CD4-positive, alpha-beta T cell treated with Interleukin-10 for 1 hour (primary cell): Measurements from ENCODE around the gene VWA8.
"Not testable (repeated sequence)": the region's sequence is repeated elsewhere in the genome, so short reads cannot be mapped to it uniquely, and the experiment has no call there.

Experiments used
- DNase-seq: peaks from one replicate; pipeline ENCODE4 v3.0.0-alpha.2; 2020

The VWA8 gene

DNA sequence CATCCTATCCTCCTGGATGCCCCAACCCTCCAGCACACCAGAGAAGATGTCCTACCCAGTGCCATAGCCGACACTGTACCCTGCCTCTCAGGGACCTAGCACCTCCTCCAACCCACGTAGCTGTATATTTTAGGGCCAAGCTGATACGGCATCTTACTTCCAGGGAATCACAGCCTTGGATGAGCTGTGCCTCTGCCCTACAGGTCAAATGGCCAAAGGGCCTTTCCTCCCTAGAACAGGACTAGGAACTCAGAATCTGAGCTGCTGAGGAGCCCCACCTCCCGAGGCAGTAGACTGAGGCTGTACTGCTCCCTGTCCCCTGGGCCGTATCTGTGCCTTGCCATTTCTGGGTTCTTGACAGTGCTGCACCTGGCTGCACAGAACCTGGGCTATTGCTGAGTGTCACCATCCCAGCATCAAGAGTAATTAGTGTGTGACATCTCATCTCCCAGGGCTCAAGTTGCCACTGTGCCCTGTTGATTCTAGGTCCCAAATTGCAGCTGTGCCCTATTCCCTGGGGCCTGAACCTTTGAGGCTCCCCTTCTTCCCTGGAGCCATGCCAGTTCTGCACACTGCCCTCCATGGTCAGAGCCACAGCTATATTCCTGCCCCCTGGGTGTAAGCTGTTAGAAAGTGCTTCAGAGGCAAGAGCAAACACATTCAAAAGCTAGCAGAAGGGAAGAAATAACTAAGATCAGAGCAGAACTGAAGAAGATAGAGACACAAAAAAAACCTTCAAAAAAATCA lies 41.0 kb downstream of the VWA8 start:
- DNase-seq, result no peak

DNA sequence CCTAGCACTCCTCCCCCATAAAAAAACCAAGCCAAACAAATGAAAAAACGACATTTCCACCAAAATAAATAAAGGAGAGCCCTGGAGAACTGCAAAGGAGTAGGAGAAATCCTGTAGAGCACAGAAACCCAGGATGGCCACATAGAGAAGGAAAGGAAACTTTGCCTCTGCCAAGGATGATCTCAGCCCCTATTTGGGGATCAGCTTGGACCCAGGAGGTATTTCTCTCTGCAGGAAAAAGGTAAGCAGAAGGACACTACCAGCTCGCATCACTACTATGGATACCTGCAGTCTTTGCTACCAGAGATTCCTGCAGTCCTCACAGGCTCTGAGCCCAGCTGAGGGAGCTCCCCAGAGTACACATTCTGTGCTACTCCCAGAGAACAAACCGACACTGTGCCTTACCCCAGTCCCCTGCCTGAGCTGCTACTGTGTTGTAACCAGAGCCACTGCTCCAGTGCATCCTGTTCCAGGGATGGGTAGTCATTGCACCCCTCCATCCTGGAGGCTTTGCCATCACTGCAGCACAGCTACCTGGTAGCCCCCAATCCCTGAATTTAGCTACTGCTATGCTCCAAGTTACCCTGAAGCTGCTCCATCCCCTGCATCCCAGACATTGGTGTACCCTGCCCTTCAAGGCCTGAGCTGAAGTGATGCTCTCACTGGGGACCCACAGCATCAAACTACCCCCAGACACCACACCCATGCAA lies 41.7 kb downstream of the VWA8 start:
- DNase-seq, result no peak

DNA sequence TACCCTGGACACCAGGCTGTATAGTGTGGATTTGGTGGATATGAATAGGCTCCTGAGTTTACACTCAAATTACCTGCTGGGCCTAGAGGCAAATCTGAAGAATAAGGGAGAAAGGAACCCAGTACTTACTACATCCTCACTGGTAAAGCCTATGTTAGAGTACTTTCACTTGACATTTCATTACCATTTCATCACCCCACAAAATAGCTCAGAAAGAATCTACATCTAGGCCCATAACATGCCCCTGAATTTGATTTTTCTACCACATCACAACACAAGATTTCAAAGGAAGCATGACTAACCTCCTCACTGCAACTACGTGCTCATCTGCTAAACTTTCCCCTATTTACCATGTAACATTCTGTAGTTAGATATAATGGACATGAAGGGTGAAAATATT lies 43.3 kb downstream of the VWA8 start:
- DNase-seq, result peak; percentile 3

DNA sequence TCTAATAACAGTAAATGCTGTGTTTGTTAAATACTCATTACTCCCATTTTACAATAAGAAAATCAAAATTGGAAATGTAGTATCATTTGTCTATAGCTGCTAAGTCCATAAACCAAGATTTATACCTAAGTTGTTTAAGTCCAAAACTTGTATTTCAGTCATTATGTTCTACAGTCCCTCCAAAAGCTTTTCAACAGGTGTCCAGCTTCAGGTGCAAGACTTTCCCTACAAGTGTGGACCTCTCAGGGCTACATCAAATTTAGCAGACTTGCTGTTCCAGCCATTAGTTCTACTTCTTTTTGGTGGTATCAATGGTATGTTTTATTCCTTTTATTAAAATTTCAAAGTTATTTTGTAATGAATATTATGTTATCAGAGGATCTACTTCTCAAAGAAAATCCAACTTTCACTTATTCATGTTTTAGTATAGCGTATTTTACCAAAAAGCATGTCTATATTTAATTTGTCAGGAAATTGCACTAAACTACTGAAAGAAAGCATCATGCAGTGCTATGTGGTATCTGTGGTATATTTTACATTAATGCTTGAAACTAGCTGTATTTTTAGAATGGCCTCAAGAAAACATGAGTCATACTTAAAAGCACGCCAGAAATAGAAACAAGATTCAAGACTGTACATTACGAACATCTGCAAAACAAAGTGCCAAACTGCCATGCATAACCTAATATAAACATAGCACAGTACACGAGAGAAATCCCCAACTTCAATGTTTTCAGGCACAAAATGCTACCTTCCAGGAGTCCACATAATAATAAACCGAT lies 44.5 kb downstream of the VWA8 start:
- peak; percentile 41 for DNase-seq

DNA sequence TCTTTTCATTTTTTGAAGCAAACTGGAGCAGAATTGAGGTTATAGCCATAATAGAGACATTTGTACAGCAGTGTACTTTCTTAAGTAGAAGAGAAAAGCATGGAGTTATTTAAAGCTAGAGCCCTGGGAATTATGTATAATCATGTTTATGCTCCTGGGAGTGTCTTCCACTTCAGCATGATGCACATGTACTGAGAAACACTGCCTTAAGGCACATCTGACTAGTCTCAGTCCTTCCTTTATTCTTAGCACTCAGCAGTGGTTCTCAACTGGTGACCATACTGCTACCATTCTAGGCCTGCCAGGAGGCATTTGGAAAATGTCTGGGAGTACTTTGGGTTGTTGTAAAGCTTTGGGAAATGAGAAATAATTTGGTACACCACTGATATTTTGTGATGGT lies 45.8 kb downstream of the VWA8 start:
- no peak for DNase-seq

DNA sequence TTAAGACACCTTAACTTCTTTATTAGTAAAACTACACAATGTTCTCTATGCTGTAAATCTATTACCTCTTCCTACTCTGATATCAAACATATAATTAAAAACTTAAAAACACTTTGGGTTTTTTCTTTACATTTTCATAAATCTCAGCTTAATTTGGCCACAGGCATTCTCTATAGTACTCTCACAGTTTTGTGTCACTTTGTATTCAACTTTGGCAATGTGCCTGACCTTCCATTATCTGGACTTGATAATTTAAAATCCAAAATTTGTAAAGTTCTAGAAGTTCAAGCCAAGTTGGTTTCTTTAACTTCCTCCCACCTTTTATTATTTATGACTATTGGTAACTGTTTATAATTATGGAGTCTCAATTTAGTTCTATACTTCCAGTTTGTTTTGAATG lies 46.4 kb downstream of the VWA8 start:
- no peak for DNase-seq

DNA sequence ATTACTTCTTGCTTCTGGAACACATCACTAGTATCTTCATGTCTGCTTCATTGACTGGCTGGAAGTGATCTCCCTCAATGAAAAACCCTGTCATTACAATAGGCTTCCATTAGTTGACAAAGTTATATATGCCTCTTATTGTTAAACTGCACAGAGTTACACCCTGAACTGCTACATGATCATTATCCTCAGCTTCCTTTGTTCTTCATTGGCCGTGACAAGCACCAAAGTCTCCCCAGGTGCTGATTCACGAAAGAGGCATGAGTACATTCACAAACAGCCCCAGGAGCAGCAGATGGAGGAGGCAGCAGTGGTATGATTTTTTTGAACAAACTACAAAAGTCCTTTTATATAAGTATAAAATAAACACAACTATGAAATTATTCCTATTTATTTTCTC lies 51.4 kb downstream of the VWA8 start:
- no peak for DNase-seq

DNA sequence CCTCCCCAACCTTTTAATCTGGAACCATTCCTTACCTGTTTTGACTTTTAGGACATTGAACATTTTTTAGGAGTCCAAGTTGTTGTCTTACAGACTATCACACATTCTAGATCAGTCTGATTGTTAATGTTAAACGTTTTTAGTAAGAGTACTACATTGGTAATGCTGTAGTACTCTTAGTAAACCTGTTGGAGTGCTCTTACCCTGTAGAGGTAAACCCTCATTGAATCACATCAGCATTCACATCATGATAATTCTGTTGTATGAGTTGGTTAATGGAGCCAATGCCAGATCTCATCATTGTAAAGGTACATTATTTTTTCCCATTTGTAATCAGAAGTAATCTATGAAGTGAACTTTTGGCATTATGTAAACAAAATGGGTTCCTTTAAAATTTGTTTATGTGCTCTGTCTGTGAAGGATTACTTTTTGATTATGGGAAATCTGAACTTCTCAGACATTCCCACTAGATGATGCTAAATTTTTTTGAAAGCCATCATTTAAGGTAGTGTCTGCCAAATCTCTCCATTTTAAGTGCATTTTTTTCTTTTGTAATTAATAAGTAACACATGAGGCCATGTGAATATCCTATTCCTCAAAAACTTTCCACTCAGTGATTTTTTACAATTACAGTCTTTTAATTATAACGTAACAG lies 55.2 kb downstream of the VWA8 start:
- peak; percentile 47 for DNase-seq

DNA sequence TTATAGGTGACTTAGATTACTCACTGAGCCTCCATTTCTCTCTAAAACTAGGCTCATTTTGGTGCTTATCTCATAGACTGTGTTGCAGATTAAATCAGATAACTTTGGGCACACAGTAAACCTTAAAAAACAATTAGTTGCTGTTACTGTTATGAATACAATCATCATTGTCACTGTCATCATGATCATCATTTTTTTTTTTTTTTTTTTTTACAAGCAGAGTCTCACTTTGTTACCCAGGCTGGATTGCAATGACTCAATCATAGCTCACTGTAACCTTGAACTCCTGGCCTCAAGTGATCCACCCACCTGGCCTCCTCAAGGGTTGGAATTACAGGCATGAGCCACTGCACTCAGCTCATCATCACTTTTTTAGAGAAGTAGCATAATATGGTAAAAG lies 60.0 kb downstream of the VWA8 start:
- no peak for DNase-seq

DNA sequence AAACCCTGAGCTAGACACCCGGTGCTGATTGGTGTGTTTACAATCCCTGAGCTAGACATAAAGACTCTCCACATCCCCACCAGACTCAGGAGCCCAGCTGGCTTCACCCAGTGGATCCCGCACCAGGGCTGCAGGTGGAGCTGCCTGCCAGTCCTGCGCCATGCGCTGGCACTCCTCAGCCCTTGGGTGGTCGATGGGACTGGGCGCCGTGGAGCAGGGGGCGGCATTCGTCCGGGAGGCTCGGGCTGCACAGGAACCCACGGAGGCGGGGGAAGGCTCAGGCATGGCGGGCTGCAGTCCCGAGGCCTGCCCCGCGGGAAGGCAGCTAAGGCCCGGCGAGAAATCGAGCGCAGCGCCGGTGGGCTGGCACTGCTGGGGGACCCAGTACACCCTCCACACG lies 62.5 kb downstream of the VWA8 start:
- DNase-seq, result not testable (repeated sequence)

DNA sequence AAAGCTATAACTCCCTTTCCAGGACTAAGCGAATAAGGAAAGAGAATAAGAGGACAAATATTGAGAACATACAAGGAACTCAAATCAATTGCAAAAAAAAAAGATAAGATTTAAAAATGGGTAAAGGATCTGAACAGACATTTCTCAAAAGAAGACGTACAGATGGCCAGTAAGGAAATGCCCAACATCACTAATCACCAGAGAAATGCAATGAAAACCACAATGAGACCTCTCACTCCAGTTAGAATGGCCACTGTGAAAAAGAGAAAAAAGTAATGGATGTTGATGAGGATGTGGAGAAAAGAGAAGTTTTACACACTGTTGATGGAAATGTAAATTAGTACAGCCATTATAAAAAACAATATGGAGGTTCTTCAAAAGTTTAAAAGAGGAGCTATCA lies 63.8 kb downstream of the VWA8 start:
- no peak for DNase-seq

DNA sequence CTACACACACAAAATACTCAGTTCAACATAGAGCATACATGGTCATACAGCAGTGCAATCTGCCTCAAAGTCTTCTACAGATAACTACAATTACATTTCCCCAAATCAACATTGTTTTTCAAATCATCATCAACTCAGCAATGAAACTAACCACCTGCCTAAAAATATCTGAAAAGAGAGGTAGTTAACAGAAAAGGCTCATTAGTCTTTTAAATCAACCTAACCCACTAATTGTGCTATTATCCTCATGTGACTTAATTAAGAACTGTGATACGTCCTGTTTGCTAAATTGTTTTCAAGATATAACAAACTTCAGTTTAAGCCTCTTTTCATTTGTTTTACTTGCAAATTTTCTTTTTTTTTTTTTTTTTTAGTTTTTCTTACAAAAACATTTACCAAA lies 65.4 kb downstream of the VWA8 start:
- DNase-seq, result no peak

DNA sequence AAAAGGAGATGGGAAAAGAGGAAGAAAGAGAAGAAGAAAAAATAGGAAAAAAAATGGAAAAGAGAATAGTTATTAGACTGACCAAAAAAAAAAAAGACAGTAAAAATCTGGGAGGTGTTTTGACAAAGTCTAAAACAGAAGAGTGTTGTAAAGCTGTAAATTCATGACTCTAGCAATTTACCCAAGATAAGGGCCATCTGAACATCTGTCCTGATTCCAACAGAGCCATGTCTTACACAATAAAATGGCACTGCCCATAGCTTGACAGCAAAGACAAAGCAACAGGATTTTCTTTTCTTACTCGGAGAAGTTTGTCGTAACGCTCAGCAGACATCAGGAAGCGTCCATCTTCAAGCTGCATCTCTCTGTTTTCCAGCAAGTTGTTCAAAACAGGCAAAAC lies 69.8 kb downstream of the VWA8 start:
- DNase-seq, result no peak

DNA sequence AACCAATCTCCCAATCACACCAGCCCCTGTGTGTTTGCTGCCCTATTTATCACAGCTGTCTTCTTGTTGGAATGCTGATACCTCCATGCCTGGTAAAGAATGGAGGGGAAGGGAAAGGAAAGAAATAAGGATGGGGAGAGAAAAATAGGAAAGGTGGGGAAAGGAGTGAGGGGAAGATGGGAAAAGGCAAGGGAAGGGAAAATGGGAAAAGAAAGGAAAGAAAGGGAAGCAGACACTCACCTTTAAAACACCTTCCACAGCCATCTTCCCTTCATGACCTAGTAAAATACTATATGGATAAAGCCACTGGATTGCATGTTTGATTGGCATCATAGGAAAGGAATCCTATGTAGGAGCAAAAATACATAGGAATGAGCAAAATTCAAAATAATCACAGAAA lies 77.8 kb downstream of the VWA8 start:
- DNase-seq, result no peak

DNA sequence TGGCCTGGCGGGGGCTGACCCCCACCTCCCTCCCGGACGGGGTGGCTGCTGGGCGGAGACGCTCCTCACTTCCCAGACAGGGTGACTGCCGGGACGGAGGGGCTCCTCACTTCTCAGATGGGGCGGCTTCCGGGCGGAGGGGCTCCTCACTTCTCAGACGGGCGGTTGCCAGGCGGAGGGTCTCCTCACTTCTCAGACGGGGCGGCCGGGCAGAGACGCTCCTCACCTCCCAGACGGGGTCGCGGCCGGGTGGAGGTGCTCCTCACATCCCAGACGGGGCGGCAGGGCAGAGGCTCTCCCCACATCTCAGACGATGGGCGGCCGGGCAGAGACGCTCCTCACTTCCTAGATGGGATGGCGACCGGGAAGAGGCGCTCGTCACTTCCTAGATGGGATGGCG lies 79.0 kb downstream of the VWA8 start:
- not testable (repeated sequence) for DNase-seq

DNA sequence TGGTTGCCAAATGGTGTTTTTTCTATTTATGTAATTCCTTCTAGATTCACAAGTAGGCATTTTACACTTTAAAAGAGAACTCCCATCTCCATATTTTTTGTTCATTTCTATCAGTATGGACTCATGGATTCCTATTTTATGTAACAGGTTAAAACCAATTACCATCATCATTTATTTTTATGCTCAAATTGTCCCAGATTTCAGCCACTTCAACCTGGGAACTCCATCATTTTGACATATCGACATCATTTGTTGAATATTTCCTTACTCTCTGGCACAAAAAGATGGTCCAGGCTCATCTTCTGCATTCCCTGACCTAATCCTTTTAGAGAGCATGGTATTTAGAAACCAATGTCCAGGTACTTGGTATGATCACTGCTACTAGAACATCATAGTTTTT lies 79.9 kb downstream of the VWA8 start:
- DNase-seq, result no peak

DNA sequence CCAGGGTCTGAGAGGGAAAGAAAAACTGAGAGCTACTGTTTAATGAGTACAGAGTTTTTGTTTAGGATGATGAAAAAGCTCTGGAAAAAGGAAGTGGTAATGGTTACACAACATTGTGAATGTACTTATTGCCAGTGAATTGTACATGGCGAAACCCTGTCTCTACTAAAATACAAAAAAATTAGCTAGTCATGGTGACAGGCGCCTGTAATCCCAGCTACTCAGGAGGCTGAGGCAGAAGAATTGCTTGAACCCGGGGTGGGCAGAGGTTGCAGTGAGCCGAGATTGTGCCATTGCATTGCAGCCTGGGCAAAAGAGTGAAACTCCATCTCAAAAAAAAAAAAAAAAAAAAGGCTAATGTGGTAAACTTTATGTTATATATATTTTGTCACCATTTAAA lies 96.3 kb downstream of the VWA8 start:
- DNase-seq, result no peak

DNA sequence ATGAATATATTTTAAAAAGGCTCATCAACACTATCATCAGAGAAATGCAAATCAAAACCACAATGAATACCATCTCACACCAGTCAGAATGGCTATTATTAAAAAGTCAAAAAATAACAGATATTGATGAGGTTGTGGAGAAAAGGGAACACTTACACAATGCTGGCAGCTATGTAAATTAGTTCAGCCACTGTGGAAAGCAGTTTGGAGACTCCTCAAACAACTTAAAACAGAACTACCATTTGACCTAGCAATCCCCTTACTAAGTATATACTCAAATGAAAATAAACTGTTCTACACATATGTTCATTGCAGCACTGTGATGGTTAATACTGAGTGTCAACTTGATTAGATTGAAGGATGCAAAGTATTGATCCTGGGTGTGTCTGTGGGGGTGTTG lies 98.2 kb downstream of the VWA8 start:
- not testable (repeated sequence) for DNase-seq

DNA sequence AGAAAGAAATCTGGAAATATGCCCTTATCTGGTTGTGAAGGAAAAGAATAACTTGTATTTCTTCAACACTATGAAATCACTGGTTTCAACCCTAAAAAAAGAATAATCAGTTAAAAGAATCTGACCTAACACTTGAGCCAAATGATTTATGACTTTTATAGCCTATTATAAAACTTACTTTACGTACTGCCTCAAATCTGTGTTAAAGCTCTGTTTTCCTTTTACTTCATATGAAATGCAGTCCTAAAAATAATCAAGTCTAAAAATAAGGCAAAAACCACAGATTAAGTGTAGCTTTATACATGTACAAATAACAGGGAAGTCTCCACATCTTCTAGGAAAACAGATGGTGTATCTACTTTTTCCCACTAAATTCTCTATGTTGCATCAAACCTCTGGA lies 101.3 kb downstream of the VWA8 start:
- DNase-seq, result no peak

DNA sequence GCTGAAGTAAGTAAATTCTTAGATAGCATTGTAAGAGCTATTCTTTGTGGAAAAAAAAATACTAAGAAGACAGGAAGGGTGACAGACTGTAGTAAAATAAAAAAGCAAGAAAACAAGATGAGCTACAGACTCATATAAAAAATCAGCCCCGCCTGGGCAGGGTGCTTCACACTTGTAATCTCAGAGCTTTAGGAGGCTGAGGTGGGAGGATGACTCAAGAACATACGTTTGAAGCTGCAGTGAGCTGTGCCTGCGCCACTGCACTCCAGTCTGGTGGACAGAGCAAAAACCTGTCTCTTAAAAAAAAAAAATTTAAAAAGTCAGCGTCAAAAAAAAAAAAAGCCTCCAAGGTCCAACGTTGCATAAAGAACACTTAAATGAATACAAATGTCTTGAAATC lies 102.1 kb downstream of the VWA8 start:
- no peak for DNase-seq

DNA sequence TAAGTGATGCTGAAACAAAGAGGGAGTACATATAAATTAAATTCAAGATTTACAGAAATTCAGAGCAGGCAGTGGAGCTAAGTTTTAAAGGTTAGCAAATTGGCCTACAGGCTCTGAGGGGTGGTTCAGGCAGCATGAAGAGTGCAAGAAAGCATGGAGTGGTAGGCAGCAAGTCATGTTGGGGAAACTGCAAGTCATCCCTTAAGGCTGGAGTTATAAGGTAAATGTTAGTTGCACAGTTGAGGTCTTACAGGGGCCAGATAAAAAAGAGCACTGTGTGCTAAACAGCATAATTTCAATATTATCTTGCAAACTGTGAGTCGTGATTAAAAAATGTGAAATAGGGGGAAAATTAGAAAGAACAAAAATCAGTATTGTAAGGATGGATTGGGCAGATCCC lies 106.2 kb downstream of the VWA8 start:
- no peak for DNase-seq

DNA sequence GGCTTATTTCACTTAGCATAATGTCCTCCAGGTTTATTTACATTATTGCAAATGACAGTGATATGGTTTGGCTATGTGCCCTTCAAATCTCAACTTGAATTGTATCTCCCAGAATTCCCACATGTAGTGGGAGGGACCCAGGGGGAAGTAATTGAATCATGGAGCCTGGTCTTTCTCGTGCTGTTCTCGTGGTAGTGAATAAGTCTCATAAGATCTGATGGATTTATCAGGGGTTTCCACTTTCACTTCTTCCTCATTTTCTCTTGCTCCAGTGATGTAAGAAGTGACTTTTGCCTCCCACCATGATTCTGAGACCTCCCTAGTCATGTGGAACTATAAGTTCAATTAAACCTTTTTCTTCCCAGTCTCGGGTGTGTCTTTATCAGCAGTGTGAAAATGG lies 109.6 kb downstream of the VWA8 start:
- DNase-seq, result no peak

DNA sequence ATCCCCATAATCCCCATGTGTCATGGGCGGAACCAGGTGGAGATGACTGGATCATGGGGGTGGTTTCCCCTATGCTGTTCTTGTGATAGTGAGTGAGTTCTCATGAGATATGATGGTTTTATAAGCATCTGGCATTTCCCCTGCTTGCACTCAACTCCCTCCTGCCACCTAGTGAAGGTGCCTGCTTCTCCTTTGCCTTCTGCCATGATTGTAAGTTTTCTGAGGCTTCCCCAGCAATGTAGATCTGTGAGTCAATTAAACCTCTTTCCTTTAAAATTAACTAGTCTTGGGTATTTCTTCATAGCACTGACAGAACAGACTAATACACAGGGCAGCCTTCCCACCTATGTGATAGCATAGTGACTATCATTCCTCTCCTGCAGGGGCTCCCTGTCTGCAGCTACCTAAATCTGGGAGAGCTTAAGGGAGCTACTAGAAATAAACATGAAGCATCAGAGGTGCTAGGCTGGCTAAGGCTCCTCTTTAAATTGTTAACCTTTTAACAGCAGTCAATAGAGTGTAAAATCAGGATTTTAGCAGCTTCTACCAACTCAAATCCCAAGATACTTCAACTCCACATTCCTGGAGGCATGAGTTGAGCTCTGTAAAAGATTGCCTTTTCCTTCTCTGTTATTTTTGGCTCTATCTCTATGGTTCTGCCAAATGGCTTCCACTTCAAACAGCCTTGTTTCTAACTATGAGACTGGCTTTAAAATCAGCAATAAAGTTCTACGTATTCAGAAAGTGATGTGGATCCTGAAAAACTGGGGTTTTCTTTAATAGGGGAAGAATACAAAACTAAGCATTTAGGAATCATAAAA lies 112.3 kb downstream of the VWA8 start:
- DNase-seq, result peak; percentile 8
